ENCODE results near the gene PRKCE. TPM values are rescaled to one million over a fixed set of nuclear protein-coding genes. Genes with fewer than 3 reads are reported as not detected.

The PRKCE gene
- polyA plus RNA-seq, 1 of the 3 experiments (the other 2 are of a cell fraction): 16.3 TPM

GRCh38 chr2:45871541-45871940 lies 220.1 kb downstream of the PRKCE start:
- ChIA-PET CTCF (interaction anchor here (1.1 kb wide), 1 partner anchor 12 kb away, joined by 3 read pairs; no protein-coding TSS in a partner anchor), POLR2A (no interaction called here)
- Histone ChIP-seq H3K9ac (no peak overlapping the region), H3K36me3 (replicated peaks in 1 of 2; ENCODE audit: control insufficient read depth in 1 of 2, insufficient read depth in 2 of 2, low read length in 1 of 2) (no peaks in the 10 kb centered on the region), H3F3A (replicated peaks; ENCODE audit: insufficient read depth) (peaks cover 4% of the 10 kb centered on the region), H3K79me2 (ENCODE audit: insufficient read depth) (no peaks in the 10 kb centered on the region), H3K4me1 (ENCODE audit: control insufficient read depth in 1 of 2, insufficient read depth in 2 of 2, low read depth in 1 of 2, low read length in 1 of 2) (peaks cover 0 to 6% of the 10 kb centered on the region in 2 experiments; a peak in 1 of 4 replicates), H3K27me3 (ENCODE audit: insufficient read depth) (no peaks in the 10 kb centered on the region), H3K27ac (ENCODE audit: low read depth in 2 of 2, low read length in 1 of 2) (no peak overlapping the region), H3K9me2 (no peaks in the 10 kb centered on the region), H3K4me2 (no peak overlapping the region), H2AFZ (ENCODE audit: low read depth) (no peak overlapping the region), H4K20me1 (ENCODE audit: insufficient read depth) (no peaks in the 10 kb centered on the region), H3K9me3 (peaks cover 2% of the 10 kb centered on the region), H3K4me3 (ENCODE audit: low read depth in 2 of 2, low read length in 1 of 2) (no peak overlapping the region)
- DNase-seq: no peak
- TF ChIP-seq RAD21 (IDR thresholded peaks at IDR 0.05; ENCODE audit: low read length) (no peak), FOXM1 (IDR thresholded peaks at IDR 0.05; ENCODE audit: low read depth) (no peak), TCF12 (IDR thresholded peaks at IDR 0.05) (no peak), MXI1 (IDR thresholded peaks at IDR 0.05; ENCODE audit: low read depth, low read length) (no peak), ELF1 (IDR thresholded peaks at IDR 0.05) (no peak), USF2 (IDR thresholded peaks at IDR 0.05; ENCODE audit: borderline replicate concordance, low read depth, low read length) (no peak), GABPA (IDR thresholded peaks at IDR 0.05; ENCODE audit: low read depth) (no peak), IRF3 (IDR thresholded peaks at IDR 0.05; ENCODE audit: low read depth, low read length) (no peak), TEAD4 (IDR thresholded peaks at IDR 0.05; ENCODE audit: borderline replicate concordance, insufficient read depth) (no peak), CTCF (IDR thresholded peaks at IDR 0.05) (no peak), PBX3 (IDR thresholded peaks at IDR 0.05) (no peak), SMC3 (IDR thresholded peaks at IDR 0.05; ENCODE audit: low read depth, low read length) (no peak), POLR2AphosphoS5 (IDR thresholded peaks at IDR 0.05; ENCODE audit: low read depth, low read length) (no peak), SIN3A (IDR thresholded peaks at IDR 0.05; ENCODE audit: borderline replicate concordance, low read depth, low read length) (no peak), NRF1 (IDR thresholded peaks at IDR 0.05; ENCODE audit: low read depth, low read length) (no peak), RXRA (IDR thresholded peaks at IDR 0.05; ENCODE audit: borderline replicate concordance, low read depth) (no peak), CHD2 (IDR thresholded peaks at IDR 0.05; ENCODE audit: low read length, partially characterized antibody) (no peak), EP300 (IDR thresholded peaks at IDR 0.05; ENCODE audit: borderline replicate concordance in 1 of 2, low read depth in 1 of 2, low read length in 1 of 2) (no peak), JUND (IDR thresholded peaks at IDR 0.05) (no peak)
- WGBS (ENCODE audit: low lambda C conversion rate): 86% methylated on average over 4 of the region's 4 CpGs

All from SK-N-SH (cell line).